GM19468 (cell line): ENCODE measurements around the gene INTS4.
"Not testable (repeated sequence)": the region's sequence is repeated elsewhere in the genome, so short reads cannot be mapped to it uniquely, and the experiment has no call there.

Experiments
- ATAC-seq: cut with Tn5 transposase; IDR thresholded peaks from one replicate; pipeline ENCODE4 v1.9.1; 2021; ENCODE audit warnings: mild to moderate bottlenecking, moderate library complexity, moderate number of reproducible peaks; ENCODE audit not compliant: unreplicated experiment; ENCODE audit errors: extremely low read depth

The INTS4 gene

DNA sequence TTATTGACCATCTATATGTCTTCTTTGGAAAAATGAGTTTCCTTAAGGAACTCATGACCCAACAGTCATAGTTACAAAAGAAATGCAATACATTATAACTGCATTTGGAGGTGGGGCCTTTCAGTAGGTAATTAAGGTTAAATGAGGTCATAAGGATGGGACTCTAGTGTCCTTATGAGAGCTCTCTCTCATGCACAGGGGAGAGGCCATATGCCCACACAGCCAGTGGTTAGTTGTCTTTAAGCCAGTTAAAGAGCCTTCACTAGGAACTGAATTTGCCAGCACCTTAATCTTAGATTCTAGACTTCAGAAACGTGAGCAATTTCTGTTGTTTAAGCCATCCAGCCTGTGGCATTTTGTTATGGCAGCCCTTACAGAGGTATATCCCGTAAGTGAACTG, 27.3 kb downstream of the INTS4 start:
- no peak for ATAC-seq

DNA sequence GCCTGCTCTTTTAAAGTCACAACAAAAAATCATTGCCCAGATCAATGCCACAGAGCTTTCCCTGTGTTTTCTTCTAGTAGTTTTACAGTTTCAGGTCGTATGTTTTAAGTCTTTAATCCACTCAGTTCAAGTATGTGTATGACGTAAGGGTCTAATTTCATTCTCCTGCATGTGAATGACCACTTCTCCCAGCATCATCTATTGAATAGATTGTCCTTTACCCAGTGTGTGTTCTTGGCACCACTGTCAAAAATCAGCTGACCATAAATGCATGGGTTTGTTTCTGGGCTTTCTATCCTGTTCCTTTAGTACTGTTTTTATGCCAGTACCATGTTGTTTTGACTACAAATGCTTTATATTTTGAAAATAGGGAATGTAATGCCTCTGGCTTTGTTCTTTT, 28.1 kb downstream of the INTS4 start:
- ATAC-seq: no peak

DNA sequence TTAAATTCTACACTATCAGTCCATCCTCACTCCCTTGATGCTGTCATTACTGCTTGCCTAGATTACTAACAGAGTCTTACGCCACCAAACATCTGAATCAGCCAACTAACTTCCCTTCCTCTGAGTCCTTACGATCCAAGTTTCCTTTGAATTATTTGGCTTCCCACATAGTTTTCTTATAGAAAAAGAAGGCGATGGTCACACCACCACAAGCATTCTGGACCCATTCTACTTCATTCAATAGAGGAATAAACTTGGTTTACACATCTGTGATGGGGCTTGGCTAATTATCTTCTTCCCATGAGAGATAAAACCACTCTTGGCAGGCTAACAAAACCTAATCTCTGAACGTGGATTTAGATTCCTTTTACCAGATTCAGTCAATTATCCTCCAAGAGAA, 35.0 kb downstream of the INTS4 start:
- no peak for ATAC-seq

DNA sequence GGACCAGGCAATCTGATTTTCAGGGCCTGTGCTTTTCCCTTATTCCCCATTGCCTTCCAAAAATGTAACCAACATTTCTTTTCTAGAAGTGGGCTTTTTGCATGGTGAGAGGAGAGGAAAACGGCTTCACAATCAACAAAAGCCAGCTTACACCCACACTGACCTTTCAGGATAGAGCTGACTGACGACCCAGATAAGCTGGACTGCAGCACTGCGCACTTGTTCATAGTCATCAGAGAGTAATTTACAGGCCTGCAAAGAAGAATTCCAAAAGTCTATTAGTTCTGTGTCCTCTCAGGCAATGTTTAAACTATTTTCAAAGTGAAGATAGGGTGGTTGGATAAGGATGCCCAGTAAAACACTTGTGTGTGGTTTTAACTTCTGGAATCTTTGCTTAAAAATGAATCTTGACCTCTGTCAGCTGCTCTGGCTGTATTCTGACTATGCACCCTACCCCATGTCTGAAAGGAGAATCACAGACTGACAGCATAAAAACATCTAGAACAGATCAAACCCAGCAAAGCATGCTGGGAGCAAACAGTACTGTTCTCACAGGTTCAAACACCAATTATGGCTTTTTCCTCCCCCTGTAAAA, 35.8 kb downstream of the INTS4 start:
- ATAC-seq: not testable (repeated sequence)

DNA sequence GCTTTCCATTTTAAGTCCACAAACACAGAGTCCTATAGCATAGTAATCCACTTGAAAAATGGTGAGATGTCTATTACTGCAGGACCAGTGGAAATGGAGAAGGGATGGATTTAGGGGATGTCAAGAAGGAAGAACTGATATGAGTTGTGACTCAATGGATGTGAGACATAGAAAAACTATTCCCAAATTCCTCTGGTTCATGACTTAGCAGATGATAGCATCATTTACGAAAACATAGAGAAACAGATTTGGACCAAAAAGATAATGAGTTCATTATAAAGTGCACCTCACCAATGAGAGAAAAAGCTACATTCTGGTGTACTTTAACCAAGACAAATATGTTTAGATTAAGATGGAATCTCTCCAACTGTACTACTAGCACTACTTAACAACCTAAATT, 51.2 kb downstream of the INTS4 start:
- ATAC-seq: not testable (repeated sequence)

DNA sequence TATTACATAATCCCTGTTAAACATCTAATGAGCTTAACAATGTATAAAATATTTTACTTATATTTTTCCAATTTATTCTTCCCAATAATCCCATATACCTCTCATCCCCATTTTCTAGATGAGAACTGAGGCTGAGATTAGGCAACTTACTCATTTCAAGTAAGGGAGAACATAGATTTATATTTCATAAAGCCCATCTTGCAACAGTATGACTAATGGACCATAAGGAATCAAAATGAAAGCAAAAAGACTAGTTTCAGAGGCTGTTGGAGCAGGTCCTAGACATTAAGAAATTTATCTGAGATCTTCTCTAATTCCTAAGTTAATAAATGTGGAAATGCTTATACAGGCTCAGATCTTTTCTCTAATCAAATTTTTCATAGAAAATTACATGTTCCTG, 52.0 kb downstream of the INTS4 start:
- not testable (repeated sequence) for ATAC-seq

DNA sequence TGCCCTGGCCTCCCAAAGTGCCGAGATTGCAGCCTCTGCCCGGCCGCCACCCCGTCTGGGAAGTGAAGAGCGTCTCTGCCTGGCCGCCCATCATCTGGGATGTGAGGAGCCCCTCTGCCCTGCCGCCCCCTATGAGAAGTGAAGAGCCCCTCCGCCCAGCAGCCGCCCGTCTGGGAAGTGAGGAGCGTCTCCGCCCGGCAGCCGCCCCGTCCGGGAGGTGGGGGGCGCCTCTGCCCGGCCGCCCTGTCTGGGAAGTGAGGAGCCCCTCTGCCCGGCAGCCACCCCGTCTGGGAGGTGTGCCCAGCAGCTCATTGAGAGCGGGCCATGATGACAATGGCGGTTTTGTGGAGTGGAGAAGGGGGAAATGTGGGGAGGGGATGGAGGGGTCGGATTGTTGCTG, 60.9 kb downstream of the INTS4 start:
- ATAC-seq: not testable (repeated sequence)

DNA sequence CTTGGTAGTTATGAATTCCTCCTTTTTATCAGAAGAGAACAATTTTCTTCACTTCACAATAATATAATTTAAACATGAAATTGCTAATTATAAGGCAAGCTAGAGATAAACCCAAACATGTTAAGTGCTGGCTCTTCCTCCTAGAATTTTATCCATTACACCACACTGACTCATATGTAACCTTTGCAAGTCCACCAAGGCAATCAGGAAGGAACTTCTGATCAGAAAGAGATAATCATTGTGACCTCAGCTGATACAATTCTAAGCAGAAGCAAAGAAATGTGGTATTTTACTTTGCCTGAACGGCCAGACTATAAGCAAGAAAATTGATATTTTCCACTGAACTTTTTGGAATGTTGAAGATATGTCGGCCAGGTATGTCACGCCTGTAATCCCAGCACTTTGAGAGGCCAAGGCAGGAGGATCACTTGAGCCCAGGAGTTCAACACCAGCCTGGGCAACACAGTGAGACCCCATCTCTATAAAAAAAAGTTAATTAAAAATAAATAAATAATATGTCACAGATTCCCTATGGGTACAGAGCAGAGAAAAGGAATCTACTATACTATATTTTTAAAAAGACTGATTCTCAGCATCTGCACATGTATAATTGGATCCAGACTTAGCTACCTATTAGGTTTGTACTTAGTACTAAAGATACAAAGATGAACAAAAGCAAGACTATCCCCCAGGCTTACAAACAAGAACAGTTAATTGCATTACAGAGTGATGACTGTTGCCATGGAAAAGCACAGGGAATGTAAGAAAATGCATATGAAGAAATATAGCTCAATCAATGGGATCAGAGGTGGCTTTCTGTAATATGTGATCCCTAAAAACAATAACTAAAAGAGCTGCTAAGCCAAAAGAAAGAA, 63.9 kb downstream of the INTS4 start:
- ATAC-seq: not testable (repeated sequence)

DNA sequence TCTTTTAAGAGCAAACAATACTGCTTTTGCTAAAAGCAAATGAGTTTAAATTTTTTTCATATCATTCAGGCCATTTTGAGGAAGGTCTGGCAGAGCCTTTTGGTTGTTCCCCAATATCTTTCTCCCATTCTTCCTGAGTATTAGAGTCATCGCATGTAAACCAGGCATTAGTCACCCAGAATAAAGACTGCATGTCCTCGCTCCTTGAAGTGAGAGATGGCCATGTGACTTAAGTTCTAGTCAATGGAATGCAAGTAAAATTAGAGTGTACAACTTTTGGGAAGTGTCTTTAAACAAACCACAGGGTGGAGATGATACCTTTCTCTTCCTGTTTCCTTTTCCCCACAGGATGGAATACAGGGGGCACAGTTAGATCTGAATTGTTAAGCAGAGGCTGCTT, 76.8 kb downstream of the INTS4 start:
- ATAC-seq: not testable (repeated sequence)

DNA sequence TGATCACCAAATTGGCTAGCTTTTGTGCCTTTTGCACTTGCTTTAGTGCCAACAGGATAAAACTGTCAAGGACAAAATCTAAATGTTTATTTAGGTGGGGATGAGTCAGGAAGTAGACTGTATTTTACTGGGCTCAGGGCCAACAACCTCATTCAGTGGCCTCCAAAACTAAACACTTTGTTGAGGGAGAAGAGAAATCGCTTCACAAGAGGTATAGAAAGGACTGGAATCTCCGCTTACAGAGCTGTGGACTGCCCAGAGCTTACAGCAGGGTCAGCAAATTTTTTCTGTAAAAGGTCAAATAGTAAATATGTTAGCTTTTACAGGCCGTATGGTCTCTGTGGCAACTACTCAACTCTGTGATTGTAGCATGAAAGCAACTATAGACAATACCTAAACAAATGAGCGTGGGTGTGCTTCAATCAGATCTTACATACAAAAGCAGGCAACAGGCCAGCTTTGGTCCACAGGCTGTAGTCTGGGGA, 80.1 kb downstream of the INTS4 start:
- ATAC-seq: not testable (repeated sequence)

DNA sequence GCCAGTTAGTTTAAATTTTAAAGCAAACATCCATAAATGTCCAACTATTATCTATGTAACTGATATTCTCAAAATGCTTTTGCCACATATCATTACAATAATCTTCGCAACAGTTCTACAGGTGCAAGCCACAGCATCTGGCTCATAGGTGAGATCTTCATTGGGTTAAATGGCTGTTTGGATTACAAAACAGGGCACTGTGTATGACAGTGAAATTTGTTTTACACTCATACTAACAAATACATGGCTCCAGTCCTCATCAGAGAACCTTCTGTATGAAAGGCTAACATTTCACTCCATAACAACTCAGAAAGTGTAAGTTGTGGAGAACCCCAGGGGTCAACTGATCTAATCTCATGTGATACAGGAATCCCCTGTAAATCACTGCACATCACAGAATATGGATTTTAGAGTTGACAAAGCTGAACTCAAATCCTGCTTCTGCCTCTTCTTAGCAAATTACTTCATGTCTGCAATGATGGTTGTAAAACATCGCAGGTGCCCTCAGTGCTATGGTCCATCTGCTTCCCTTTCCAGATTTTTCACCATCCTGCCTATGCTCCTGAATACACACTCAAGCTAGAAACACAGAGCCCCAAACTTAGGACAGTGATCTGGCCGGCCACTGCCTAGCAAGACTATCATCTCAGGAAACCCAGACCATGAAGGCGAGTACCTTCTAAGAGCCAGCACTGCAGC, 80.7 kb downstream of the INTS4 start:
- ATAC-seq: not testable (repeated sequence)

DNA sequence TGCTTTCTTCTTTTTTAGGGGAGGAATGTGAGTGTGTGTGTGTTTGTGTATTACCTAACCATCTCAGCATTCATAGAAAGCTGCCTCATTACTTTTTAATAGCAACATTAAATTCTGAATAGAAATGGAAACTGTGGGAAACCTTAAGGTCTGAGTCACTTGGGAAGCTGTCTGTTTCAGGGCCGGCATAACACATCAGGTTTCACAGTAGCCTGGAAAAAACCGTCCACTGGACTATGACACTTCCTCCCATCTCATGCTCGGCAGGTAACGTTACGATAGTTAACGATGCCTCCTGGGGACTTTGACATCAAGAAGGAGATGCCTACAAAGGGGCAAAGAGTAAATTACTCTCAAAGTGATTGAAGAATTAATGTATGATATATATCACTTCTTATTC, 83.6 kb downstream of the INTS4 start:
- ATAC-seq: not testable (repeated sequence)

DNA sequence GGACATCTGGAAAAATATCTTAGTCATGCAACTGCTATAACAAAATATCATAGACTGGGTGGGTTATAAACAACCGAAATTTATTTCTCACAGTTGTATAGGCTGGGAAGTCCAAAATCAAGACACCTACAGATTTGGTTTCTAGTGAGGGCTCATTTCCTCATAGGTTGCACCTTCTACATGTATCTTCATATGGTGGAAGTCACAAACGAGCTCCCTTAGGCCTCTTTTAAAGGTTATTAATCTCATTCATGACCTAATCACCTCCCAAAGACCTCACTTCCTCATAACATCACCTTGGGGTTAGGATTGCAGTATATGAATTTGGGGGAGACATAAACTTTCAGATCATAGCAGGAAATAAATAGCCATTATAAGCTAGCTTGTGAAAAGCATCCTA, 85.2 kb downstream of the INTS4 start:
- ATAC-seq: no peak

DNA sequence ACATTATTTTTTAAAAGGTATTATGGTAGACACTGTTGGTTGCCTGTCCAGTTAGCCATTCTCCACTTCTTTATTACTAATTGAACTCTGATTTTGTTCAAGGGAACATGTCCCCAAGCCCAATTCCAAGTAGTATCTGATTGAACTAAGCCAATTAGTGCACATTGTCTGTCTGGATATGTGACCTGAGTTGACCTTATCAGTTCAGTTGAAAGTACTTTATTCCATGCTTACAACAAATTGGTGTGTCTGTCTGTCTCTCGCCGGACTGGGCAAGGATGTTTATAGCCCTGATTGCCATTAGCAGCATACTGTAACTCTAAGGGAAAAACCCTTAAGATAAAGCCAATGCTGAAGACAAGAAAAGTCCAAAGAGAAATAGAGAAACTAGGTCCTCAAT, 85.6 kb downstream of the INTS4 start:
- ATAC-seq: no peak

DNA sequence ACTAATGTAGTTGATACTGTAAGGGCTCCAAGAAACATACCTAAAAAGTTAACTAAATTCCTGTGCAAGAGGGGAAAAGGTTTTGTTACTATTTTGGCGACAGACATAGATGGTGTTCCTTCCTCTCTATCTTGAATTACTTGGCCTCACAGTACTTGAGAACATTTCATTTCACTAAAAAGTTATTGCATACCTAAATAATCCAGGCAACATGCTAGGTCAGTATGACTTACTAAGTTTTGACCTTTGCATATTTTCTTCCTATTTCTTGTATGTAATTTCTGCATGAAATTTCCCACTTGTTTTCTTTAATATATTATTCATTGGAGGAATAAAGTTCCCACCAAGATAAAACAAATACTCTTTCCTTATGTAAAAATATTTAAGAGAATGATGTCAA, 99.5 kb downstream of the INTS4 start:
- ATAC-seq: not testable (repeated sequence)

DNA sequence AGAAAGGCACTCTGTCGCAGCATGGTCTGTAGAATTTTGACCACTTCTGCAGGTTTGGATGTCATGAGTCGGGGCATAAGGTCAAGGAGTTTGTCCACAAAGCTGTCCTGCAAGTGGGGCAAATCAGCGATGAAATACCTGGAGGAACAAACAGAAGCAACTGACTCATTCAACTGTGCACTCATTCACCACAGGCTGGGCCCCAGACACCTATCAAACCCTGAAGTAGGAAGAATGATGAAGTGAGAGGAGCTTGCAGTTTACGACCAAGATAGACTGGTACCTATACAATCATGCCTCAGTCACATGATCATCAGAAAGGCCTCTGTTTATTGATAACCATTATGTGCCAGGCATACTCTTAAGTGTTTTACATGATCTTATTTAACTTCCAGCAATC, 102.8 kb downstream of the INTS4 start:
- ATAC-seq: not testable (repeated sequence)

DNA sequence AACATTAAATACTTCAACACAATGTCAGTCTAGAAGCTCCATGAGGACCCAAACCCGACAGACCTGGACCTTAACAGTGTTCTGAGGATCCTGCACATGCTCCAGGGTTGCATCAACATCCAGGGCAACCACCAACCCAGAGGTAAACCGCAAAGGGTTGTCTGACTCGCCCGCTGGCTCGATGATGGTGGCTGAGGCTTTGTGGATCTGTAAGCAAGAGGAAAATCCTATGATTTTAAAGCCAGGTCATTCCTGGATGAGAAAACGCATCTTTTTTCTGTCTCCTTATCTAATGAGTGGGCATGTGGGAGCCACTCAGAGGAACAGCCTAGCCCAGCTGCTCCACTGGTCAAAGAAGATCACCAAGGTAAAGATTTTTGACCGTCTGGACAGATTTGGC, 103.2 kb downstream of the INTS4 start:
- not testable (repeated sequence) for ATAC-seq

DNA sequence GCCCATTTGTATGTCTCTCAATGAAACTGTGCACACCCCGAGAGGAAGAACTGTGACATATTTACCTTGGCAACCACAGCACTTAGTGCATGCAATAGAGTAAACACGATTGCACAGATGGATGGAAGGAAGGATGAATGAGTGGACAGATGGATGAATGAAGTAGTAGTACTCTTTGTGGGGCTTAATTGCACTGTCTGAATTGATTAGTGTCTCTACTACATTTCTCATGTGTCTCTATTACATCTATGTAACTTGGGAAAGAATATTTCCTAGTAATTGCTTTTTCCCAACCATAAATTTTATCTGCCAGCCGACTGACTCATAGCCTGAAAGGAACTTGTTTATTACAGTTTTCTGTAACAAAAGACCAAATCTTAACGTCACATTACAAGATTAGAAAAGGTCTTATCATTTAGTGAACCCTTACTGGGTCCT, 103.8 kb downstream of the INTS4 start:
- not testable (repeated sequence) for ATAC-seq

DNA sequence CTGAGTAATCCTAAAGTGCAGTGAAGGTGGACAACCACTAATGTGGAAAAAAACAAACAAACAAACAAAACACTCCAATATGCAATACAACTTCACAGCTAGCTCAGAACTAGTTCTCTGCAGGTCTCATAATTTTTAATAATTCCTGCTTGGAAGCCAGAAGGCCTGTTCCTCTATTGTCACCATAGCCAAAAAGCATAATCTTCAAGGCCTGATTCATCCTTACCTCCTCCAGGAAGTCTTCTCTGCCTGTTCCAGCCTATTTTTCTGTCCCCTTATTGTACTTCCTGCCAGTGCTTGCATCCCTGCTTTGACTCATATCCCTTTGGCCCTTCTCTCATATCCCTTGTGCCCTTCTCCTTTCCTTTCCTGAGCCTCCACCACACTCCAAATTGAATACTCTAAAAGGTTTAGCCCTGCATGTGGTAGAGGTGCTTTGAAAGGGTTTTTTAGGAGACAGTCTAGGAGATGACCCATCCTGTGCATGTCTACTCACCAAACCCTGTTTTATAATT, 104.3 kb downstream of the INTS4 start:
- ATAC-seq: not testable (repeated sequence)

DNA sequence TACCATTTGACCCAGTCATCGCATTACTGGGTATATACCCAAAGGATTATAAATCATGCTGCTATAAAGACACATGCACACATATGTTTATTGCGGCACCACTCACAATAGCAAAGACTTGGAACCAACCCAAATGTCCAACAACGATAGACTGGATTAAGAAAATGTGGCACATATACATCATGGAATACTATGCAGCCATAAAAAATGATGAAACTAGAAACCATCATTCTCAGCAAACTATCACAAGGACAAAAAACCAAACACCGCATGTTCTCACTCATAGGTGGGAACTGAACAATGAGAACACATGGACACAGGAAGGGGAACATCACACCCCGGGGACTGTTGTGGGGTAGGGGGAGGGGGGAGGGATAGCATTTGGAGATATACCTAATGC, 105.4 kb downstream of the INTS4 start:
- not testable (repeated sequence) for ATAC-seq

DNA sequence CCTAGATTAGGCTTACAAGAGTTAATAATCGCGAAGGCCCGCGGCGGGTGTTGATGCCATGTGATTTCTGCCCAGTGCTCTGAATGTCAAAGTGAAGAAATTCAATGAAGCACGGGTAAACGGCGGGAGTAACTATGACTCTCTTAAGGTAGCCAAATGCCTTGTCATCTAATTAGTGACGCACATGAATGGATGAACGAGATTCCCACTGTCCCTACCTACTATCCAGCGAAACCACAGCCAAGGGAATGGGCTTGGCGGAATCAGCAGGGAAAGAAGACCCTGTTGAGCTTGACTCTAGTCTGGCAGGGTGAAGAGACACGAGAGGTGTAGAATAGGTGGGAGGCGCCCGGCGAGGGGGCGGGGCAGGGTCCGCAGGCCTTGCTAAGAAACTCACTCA, 108.1 kb downstream of the INTS4 start:
- ATAC-seq: no peak
